Measurements from ENCODE around the gene TCP10L.
"Not testable (repeated sequence)": the region's sequence is repeated elsewhere in the genome, so short reads cannot be mapped to it uniquely, and the experiment has no call there.

Gene TCP10L

GRCh38 chr21:32543975-32544374 lies 41.3 kb downstream of the TCP10L start:
- Histone ChIP-seq H3K4me3 (no peak overlapping the region), H3K27ac (no peak overlapping the region)
- no peak for TF ChIP-seq CTCF (IDR thresholded peaks at IDR 0.05)
- DNase-seq (ENCODE audit: low spot score) = no peak

GRCh38 chr21:32543056-32543455 lies 42.3 kb downstream of the TCP10L start:
- H3K4me3 ChIP-seq; H3K27ac ChIP-seq; DNase-seq (ENCODE audit: low spot score): not testable (repeated sequence)

GRCh38 chr21:32539378-32539777 lies 45.9 kb downstream of the TCP10L start:
- no peak for TF ChIP-seq CTCF (IDR thresholded peaks at IDR 0.05)
- no peak overlapping the region for H3K27ac ChIP-seq
- no peak for DNase-seq (ENCODE audit: low spot score)
- H3K4me3 ChIP-seq = no peak overlapping the region

- DNase-seq (ENCODE audit: low spot score) = no peak
- TF ChIP-seq CTCF (IDR thresholded peaks at IDR 0.05) = no peak
- H3K4me3 ChIP-seq = no peak overlapping the region
- no peak overlapping the region for H3K27ac ChIP-seq
Measured at GRCh38 chr21:32538147-32538792, 47.1 kb downstream of the TCP10L start.

- DNase-seq (ENCODE audit: low spot score) = no peak
- Histone ChIP-seq H3K4me3 (no peak overlapping the region), H3K27ac (no peak overlapping the region)
- TF ChIP-seq CTCF (IDR thresholded peaks at IDR 0.05) = no peak
Measured at GRCh38 chr21:32537569-32537881, 47.8 kb downstream of the TCP10L start.

- no peak for DNase-seq (ENCODE audit: low spot score)
- TF ChIP-seq CTCF (IDR thresholded peaks at IDR 0.05) = no peak
- Histone ChIP-seq H3K27ac (no peak overlapping the region), H3K4me3 (no peak overlapping the region)
Measured at GRCh38 chr21:32535612-32536011, 49.7 kb downstream of the TCP10L start.

- Histone ChIP-seq H3K27ac (no peak overlapping the region), H3K4me3 (no peak overlapping the region)
- DNase-seq (ENCODE audit: low spot score) = no peak
- TF ChIP-seq CTCF (IDR thresholded peaks at IDR 0.05) = no peak
Measured at GRCh38 chr21:32534113-32534512, 51.2 kb downstream of the TCP10L start.

- Histone ChIP-seq H3K27ac (no peak overlapping the region), H3K4me3 (no peak overlapping the region)
- no peak for TF ChIP-seq CTCF (IDR thresholded peaks at IDR 0.05)
- no peak for DNase-seq (ENCODE audit: low spot score)
Measured at GRCh38 chr21:32533611-32534010, 51.7 kb downstream of the TCP10L start.
